Neuron (in vitro differentiated cells): ENCODE results near the gene DLG4.

ENCODE experiments used
- H2AFZ ChIP-seq: one replicate; pipeline ENCODE4 v1.6.1; 2013; ENCODE audit warnings: low read depth, mild to moderate bottlenecking, inconsistent platforms, low read length, moderate library complexity
- H3K27me3 ChIP-seq: one replicate; pipeline ENCODE4 v1.6.1; 2013; ENCODE audit warnings: low read length; ENCODE audit not compliant: insufficient read depth
- H3K36me3 ChIP-seq: one replicate; pipeline ENCODE4 v1.6.1; 2013; ENCODE audit warnings: low read length; ENCODE audit not compliant: insufficient read depth
- H3K4me1 ChIP-seq: one replicate; pipeline ENCODE4 v1.6.1; 2013; ENCODE audit warnings: low read length; ENCODE audit not compliant: insufficient read depth
- H3K4me3 ChIP-seq: 2 replicates; pipeline ENCODE4 v1.5.1; 2013; ENCODE audit warnings: mild to moderate bottlenecking, low read length, moderate library complexity
- H3K9me3 ChIP-seq: one replicate; pipeline ENCODE4 v1.6.1; 2013; ENCODE audit warnings: low read length

DLG4 gene

GRCh38 chr17:7233701-7234082 is 14.1 kb upstream of the DLG4 start:
- Histone ChIP-seq H2AFZ (no peak overlapping the region), H3K4me3 (peak overlapping the region; percentile 98), H3K4me1 (peaks cover 34% of the 10 kb centered on the region), H3K27me3 (no peaks in the 10 kb centered on the region), H3K9me3 (no peaks in the 10 kb centered on the region), H3K36me3 (peaks cover 45% of the 10 kb centered on the region)

GRCh38 chr17:7232114-7232513 is 12.5 kb upstream of the DLG4 start:
- Histone ChIP-seq H3K36me3 (peaks cover 58% of the 10 kb centered on the region), H3K27me3 (no peaks in the 10 kb centered on the region), H3K9me3 (no peaks in the 10 kb centered on the region), H2AFZ (no peak overlapping the region), H3K4me3 (peak overlapping the region; percentile 26), H3K4me1 (peaks cover 29% of the 10 kb centered on the region)

GRCh38 chr17:7229504-7229903 is 9.9 kb upstream of the DLG4 start:
- Histone ChIP-seq H3K4me1 (peaks cover 15% of the 10 kb centered on the region), H3K27me3 (no peaks in the 10 kb centered on the region), H3K4me3 (no peak overlapping the region), H3K9me3 (no peaks in the 10 kb centered on the region), H3K36me3 (peaks cover 63% of the 10 kb centered on the region), H2AFZ (no peak overlapping the region)

- Histone ChIP-seq H3K4me3 (no peak overlapping the region), H3K36me3 (peaks cover 69% of the 10 kb centered on the region)
These were observed 9.3 kb upstream of the DLG4 start for GRCh38 chr17:7228920-7229319.

GRCh38 chr17:7226721-7227710 is 7.4 kb upstream of the DLG4 start:
- H3K4me3 ChIP-seq: no peak overlapping the region
- no peak overlapping the region for H2AFZ ChIP-seq
- H3K4me1 ChIP-seq: peaks cover 4% of the 10 kb centered on the region
- no peaks in the 10 kb centered on the region for H3K9me3 ChIP-seq
- peaks cover 88% of the 10 kb centered on the region for H3K36me3 ChIP-seq
- no peaks in the 10 kb centered on the region for H3K27me3 ChIP-seq

More at GRCh38 chr17:7228920-7229319, 9.3 kb upstream of the DLG4 start:
- no peaks in the 10 kb centered on the region for H3K9me3 ChIP-seq
- H3K4me1 ChIP-seq: peaks cover 14% of the 10 kb centered on the region
- no peaks in the 10 kb centered on the region for H3K27me3 ChIP-seq
- no peak overlapping the region for H2AFZ ChIP-seq

GRCh38 chr17:7225711-7226331 is 6.2 kb upstream of the DLG4 start:
- H3K4me1 ChIP-seq: peaks cover 4% of the 10 kb centered on the region
- no peak overlapping the region for H2AFZ ChIP-seq
- no peaks in the 10 kb centered on the region for H3K9me3 ChIP-seq
- H3K4me3 ChIP-seq: no peak overlapping the region
- H3K27me3 ChIP-seq: no peaks in the 10 kb centered on the region
- peaks cover 90% of the 10 kb centered on the region for H3K36me3 ChIP-seq

GRCh38 chr17:7224661-7225111 is 5.0 kb upstream of the DLG4 start:
- no peaks in the 10 kb centered on the region for H3K9me3 ChIP-seq
- no peaks in the 10 kb centered on the region for H3K27me3 ChIP-seq
- peaks cover 13% of the 10 kb centered on the region for H3K4me1 ChIP-seq
- peaks cover 79% of the 10 kb centered on the region for H3K36me3 ChIP-seq
- no peak overlapping the region for H3K4me3 ChIP-seq
- H2AFZ ChIP-seq: no peak overlapping the region

- Histone ChIP-seq H3K4me1 (peaks cover 17% of the 10 kb centered on the region), H3K9me3 (no peaks in the 10 kb centered on the region), H2AFZ (no peak overlapping the region), H3K4me3 (no peak overlapping the region), H3K36me3 (peaks cover 73% of the 10 kb centered on the region), H3K27me3 (no peaks in the 10 kb centered on the region)
These were observed 4.5 kb upstream of the DLG4 start for GRCh38 chr17:7224110-7224509.

- H3K4me1 ChIP-seq: peaks cover 24% of the 10 kb centered on the region
- no peak overlapping the region for H2AFZ ChIP-seq
- H3K36me3 ChIP-seq: peaks cover 66% of the 10 kb centered on the region
- H3K27me3 ChIP-seq: no peaks in the 10 kb centered on the region
- no peaks in the 10 kb centered on the region for H3K9me3 ChIP-seq
- H3K4me3 ChIP-seq: no peak overlapping the region
These were observed 3.7 kb upstream of the DLG4 start for GRCh38 chr17:7223375-7223774.

- Histone ChIP-seq H3K4me3 (no peak overlapping the region), H3K9me3 (no peaks in the 10 kb centered on the region), H2AFZ (no peak overlapping the region), H3K36me3 (peaks cover 61% of the 10 kb centered on the region), H3K4me1 (peaks cover 29% of the 10 kb centered on the region), H3K27me3 (no peaks in the 10 kb centered on the region)
These were observed 3.3 kb upstream of the DLG4 start for GRCh38 chr17:7222972-7223292.

GRCh38 chr17:7222093-7222971 is 2.7 kb upstream of the DLG4 start:
- peaks cover 56% of the 10 kb centered on the region for H3K36me3 ChIP-seq

GRCh38 chr17:7221278-7222092 is 1.8 kb upstream of the DLG4 start:
- Histone ChIP-seq H3K27me3 (no peaks in the 10 kb centered on the region), H3K9me3 (no peaks in the 10 kb centered on the region), H3K4me1 (peaks cover 39% of the 10 kb centered on the region), H2AFZ (no peak overlapping the region), H3K36me3 (peaks cover 47% of the 10 kb centered on the region), H3K4me3 (no peak overlapping the region)

More at GRCh38 chr17:7222093-7222971, 2.7 kb upstream of the DLG4 start:
- Histone ChIP-seq H3K27me3 (no peaks in the 10 kb centered on the region), H3K4me3 (no peak overlapping the region), H3K9me3 (no peaks in the 10 kb centered on the region), H2AFZ (no peak overlapping the region), H3K4me1 (peaks cover 33% of the 10 kb centered on the region)
